Neural cell (in vitro differentiated cells): ENCODE results near the gene COQ8B. TPM values are rescaled to one million over a fixed set of nuclear protein-coding genes. Genes with fewer than 3 reads are reported as not detected.

Experiments
- H2AFZ ChIP-seq: fragments of 200-600, 300-800 bp; sonication (generic), shearing (Covaris generic); 2 replicates; pipeline ENCODE4 v1.6.0; 2014; ENCODE audit warnings: low read depth, mild to moderate bottlenecking, antibody characterized with exemption, low read length, moderate library complexity
- H3F3A ChIP-seq: fragments of 200-600 bp; shearing (Covaris generic); 2 replicates; pipeline ENCODE4 v1.6.1; 2016; ENCODE audit warnings: mild to moderate bottlenecking, moderate library complexity, mixed read lengths, antibody characterized with exemption, low read length; ENCODE audit not compliant: insufficient read depth, poor library complexity, severe bottlenecking
- H3K27ac ChIP-seq: fragments of 200-600, 300-800 bp; sonication (generic), shearing (Covaris generic); 2 replicates; pipeline ENCODE4 v1.5.1; 2014; ENCODE audit warnings: mild to moderate bottlenecking, low read length, moderate library complexity
- H3K27me3 ChIP-seq: fragments of 300-800, 200-600 bp; sonication (generic), shearing (Covaris generic); 2 replicates; pipeline ENCODE4 v1.6.0; 2014; ENCODE audit warnings: mild to moderate bottlenecking, low read depth, low read length, moderate library complexity; ENCODE audit not compliant: insufficient read depth
- H3K36me3 ChIP-seq: fragments of 300-800, 200-600 bp; sonication (generic), shearing (Covaris generic); 2 replicates; pipeline ENCODE4 v1.5.1; 2014; ENCODE audit warnings: mild to moderate bottlenecking, antibody characterized with exemption, low read length, moderate library complexity; ENCODE audit not compliant: insufficient read depth
- H3K4me2 ChIP-seq: fragments of 300-800, 200-600 bp; sonication (generic), shearing (Covaris generic); 2 replicates; pipeline ENCODE4 v1.6.0; 2014; ENCODE audit warnings: mild to moderate bottlenecking, low read length
- H3K4me3 ChIP-seq: fragments of 300-800, 200-600 bp; sonication (generic), shearing (Covaris generic); 2 replicates; pipeline ENCODE4 v1.5.1; 2014; ENCODE audit warnings: mild to moderate bottlenecking, low read length, moderate library complexity
- H3K79me2 ChIP-seq: fragments of 200-600 bp; shearing (Covaris generic); replicated peaks from 2 replicates; pipeline ENCODE4 v1.6.0; 2014; ENCODE audit warnings: mild to moderate bottlenecking, low read length, moderate library complexity; ENCODE audit not compliant: insufficient read depth
- H3K9ac ChIP-seq: fragments of 300-800, 200-600 bp; sonication (generic), shearing (Covaris generic); 2 replicates; pipeline ENCODE4 v1.6.1; 2016; ENCODE audit warnings: mild to moderate bottlenecking, low read length, mixed read lengths
- H3K9me2 ChIP-seq: fragments of 200-600 bp; shearing (Covaris generic); 2 replicates; pipeline ENCODE4 v1.6.1; 2016; ENCODE audit warnings: mild to moderate bottlenecking, low read length, mixed read lengths; ENCODE audit not compliant: insufficient read depth
- H3K9me3 ChIP-seq: fragments of 200-600, 300-800 bp; sonication (generic), shearing (Covaris generic); 2 replicates; pipeline ENCODE4 v1.6.1; 2016; ENCODE audit warnings: mild to moderate bottlenecking, mixed run types, low read length, moderate library complexity, mixed read lengths
- H4K20me1 ChIP-seq: fragments of 200-600 bp; shearing (Covaris generic); 2 replicates; pipeline ENCODE4 v1.6.1; 2016; ENCODE audit warnings: mild to moderate bottlenecking, mixed run types; ENCODE audit not compliant: insufficient read depth
- EP300 ChIP-seq: fragments of 450-650 bp; conservative IDR thresholded peaks from 2 replicates; pipeline ENCODE4 v1.6.1; 2014; ENCODE audit warnings: antibody characterized with exemption, mild to moderate bottlenecking, moderate library complexity; ENCODE audit not compliant: poor library complexity, severe bottlenecking
- EZH2 ChIP-seq: fragments of 200-600, 300-800 bp; shearing (Covaris generic), sonication (generic); IDR thresholded peaks from 2 replicates; pipeline ENCODE4 v1.6.1; 2014; ENCODE audit warnings: antibody characterized with exemption, low read length, borderline replicate concordance, mild to moderate bottlenecking; ENCODE audit not compliant: insufficient read depth, poor library complexity, severe bottlenecking
- MXI1 ChIP-seq: fragments of 450-650 bp; conservative IDR thresholded peaks from 2 replicates; pipeline ENCODE4 v1.6.1; 2014; ENCODE audit warnings: antibody characterized with exemption, mild to moderate bottlenecking; ENCODE audit not compliant: poor library complexity, severe bottlenecking
- POLR2AphosphoS5 ChIP-seq: IDR thresholded peaks from 2 replicates; pipeline ENCODE4 v1.6.1; 2012
- RAD21 ChIP-seq: fragments of 450-650 bp; conservative IDR thresholded peaks from 2 replicates; pipeline ENCODE4 v1.6.1; 2014; ENCODE audit warnings: antibody characterized with exemption, mild to moderate bottlenecking, moderate library complexity
- SMC3 ChIP-seq: fragments of 450-650 bp; conservative IDR thresholded peaks from 2 replicates; pipeline ENCODE4 v1.6.1; 2014; ENCODE audit warnings: antibody characterized with exemption, mild to moderate bottlenecking, moderate library complexity; ENCODE audit not compliant: poor library complexity
- TAF1 ChIP-seq: IDR thresholded peaks from 2 replicates; pipeline ENCODE4 v1.6.1; 2012; ENCODE audit warnings: low read depth
- polyA plus RNA-seq: library from polyadenylated mRNA; depleted of rRNA; stranded (reverse); fragments of >200 nt; gene quantifications from 2 replicates; pipeline ENCODE4 v1.2.3, GENCODE V29; 2014
- TF ChIP-seq, protein P1 (sequence below): fragments of 450-650 bp; IDR thresholded peaks from 2 replicates; pipeline ENCODE4 v1.5.1; 2014; ENCODE audit warnings: antibody characterized with exemption, mild to moderate bottlenecking, moderate library complexity; ENCODE audit not compliant: poor library complexity, severe bottlenecking
- TF ChIP-seq, protein P2 (sequence below): IDR thresholded peaks from 2 replicates; pipeline ENCODE4 v1.6.1; 2012; ENCODE audit warnings: borderline replicate concordance

Gene COQ8B
- polyA plus RNA-seq, 1 donor from 2014 or later = 83.2 TPM

DNA sequence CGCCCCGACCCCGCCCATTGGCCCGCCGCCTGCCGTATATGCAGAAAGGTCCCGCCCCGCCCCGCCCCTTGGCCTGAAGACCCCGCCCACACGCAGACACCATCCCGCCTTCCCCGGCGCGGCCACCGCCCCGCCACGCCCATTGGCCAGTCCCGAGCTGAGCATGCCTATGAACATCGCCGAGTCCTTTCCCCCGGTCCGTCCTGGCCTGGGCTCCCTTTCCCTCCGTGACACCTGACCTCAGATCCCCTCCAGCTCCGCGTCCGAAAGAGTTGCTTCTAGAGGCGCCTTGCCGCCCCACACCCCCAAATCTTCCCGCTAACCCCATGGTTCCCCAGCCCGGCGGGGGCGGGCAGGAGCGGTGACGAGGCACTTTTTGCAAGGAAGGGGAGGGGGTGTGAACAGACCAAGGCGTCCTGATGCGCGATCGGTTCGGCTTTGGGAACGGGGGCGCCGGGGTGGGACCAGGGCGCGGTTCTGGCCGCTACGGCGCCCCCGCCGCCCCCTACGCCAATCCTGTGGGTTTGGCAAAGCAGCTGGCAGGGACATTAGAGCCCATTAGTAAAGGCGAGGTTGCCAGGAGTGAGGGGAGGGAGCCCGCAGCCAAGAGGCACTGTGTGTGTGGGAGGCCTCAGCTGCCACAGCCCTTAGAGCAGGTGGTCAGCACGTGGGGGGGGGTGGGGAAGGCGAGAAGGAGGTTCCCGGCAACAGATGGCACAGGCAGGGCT is 25.8 kb downstream of the COQ8B start:
- Histone ChIP-seq H3K9me3 (no peaks in the 10 kb centered on the region), H2AFZ (no peak overlapping the region), H3K27ac (no peak overlapping the region), H3F3A (no peaks in the 10 kb centered on the region), H3K36me3 (no peaks in the 10 kb centered on the region), H4K20me1 (no peaks in the 10 kb centered on the region), H3K4me2 (no peak overlapping the region), H3K27me3 (no peaks in the 10 kb centered on the region), H3K4me3 (peak overlapping the region; percentile 81), H3K9ac (peak overlapping the region; percentile 87), H3K79me2 (peaks cover 21% of the 10 kb centered on the region), H3K9me2 (no peaks in the 10 kb centered on the region)
- TF ChIP-seq, protein P1, sequence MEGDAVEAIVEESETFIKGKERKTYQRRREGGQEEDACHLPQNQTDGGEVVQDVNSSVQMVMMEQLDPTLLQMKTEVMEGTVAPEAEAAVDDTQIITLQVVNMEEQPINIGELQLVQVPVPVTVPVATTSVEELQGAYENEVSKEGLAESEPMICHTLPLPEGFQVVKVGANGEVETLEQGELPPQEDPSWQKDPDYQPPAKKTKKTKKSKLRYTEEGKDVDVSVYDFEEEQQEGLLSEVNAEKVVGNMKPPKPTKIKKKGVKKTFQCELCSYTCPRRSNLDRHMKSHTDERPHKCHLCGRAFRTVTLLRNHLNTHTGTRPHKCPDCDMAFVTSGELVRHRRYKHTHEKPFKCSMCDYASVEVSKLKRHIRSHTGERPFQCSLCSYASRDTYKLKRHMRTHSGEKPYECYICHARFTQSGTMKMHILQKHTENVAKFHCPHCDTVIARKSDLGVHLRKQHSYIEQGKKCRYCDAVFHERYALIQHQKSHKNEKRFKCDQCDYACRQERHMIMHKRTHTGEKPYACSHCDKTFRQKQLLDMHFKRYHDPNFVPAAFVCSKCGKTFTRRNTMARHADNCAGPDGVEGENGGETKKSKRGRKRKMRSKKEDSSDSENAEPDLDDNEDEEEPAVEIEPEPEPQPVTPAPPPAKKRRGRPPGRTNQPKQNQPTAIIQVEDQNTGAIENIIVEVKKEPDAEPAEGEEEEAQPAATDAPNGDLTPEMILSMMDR = no peak
- TF ChIP-seq TAF1 (no peak), EZH2 (no peak), RAD21 (no peak), SMC3 (no peak), POLR2AphosphoS5 (no peak), MXI1 (no peak), EP300 (no peak)
- TF ChIP-seq, protein P2, sequence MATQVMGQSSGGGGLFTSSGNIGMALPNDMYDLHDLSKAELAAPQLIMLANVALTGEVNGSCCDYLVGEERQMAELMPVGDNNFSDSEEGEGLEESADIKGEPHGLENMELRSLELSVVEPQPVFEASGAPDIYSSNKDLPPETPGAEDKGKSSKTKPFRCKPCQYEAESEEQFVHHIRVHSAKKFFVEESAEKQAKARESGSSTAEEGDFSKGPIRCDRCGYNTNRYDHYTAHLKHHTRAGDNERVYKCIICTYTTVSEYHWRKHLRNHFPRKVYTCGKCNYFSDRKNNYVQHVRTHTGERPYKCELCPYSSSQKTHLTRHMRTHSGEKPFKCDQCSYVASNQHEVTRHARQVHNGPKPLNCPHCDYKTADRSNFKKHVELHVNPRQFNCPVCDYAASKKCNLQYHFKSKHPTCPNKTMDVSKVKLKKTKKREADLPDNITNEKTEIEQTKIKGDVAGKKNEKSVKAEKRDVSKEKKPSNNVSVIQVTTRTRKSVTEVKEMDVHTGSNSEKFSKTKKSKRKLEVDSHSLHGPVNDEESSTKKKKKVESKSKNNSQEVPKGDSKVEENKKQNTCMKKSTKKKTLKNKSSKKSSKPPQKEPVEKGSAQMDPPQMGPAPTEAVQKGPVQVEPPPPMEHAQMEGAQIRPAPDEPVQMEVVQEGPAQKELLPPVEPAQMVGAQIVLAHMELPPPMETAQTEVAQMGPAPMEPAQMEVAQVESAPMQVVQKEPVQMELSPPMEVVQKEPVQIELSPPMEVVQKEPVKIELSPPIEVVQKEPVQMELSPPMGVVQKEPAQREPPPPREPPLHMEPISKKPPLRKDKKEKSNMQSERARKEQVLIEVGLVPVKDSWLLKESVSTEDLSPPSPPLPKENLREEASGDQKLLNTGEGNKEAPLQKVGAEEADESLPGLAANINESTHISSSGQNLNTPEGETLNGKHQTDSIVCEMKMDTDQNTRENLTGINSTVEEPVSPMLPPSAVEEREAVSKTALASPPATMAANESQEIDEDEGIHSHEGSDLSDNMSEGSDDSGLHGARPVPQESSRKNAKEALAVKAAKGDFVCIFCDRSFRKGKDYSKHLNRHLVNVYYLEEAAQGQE = no peak

DNA sequence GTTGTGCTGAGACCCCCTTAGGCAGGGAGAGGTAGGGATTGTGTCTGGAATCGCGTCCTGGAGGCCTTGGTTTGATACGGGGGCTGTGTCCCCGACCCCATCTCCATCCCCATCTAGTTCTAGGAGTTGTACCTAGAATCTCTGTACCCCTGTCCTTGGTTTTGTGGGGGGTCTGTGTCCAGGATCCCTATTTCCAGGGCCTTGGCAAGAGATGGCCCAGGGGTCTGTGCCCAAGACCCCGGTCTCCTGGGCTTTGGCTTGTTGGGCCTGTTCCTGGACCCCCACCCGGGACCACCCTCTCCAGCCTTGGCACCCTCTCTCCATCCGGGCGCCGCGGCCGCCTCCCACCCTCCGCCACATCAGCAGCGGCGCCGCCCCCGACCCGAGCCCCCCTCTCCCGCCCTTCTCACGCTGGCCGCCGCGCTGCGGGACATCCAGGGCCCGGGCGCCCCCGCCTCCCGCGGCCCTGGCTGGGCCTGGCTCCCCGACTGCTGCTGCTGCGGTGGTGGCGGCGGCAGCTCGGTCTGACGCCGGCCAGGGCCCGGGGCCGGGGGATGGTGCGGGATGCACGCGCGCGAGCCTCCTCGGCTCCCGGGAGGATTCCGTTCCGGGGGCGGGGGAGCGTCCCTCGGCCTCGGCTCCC is 26.5 kb downstream of the COQ8B start, which contains the start of gene NUMBL:
NUMBL (minus strand) TSS at position 602 of the 643 bp plus-strand sequence; CDS start at position 434, 168 bp downstream.
- Histone ChIP-seq H4K20me1 (no peaks in the 10 kb centered on the region), H3K36me3 (no peaks in the 10 kb centered on the region), H3F3A (no peaks in the 10 kb centered on the region), H3K9me2 (no peaks in the 10 kb centered on the region), H2AFZ (peak within 1 kb of the TSS; percentile 58), H3K27me3 (no peaks in the 10 kb centered on the region), H3K4me2 (peak within 1 kb of the TSS; percentile 93), H3K9me3 (no peaks in the 10 kb centered on the region), H3K4me3 (peak within 1 kb of the TSS; percentile 81), H3K9ac (peak within 1 kb of the TSS; percentile 87), H3K27ac (peak within 1 kb of the TSS; percentile 41), H3K79me2 (peaks cover 21% of the 10 kb centered on the region)
- TF ChIP-seq MXI1 (peak; percentile 61), POLR2AphosphoS5 (peak; percentile 68), SMC3 (no peak), EP300 (peak; percentile 45)
